Measurements from ENCODE around the gene KCNJ12.

DNA sequence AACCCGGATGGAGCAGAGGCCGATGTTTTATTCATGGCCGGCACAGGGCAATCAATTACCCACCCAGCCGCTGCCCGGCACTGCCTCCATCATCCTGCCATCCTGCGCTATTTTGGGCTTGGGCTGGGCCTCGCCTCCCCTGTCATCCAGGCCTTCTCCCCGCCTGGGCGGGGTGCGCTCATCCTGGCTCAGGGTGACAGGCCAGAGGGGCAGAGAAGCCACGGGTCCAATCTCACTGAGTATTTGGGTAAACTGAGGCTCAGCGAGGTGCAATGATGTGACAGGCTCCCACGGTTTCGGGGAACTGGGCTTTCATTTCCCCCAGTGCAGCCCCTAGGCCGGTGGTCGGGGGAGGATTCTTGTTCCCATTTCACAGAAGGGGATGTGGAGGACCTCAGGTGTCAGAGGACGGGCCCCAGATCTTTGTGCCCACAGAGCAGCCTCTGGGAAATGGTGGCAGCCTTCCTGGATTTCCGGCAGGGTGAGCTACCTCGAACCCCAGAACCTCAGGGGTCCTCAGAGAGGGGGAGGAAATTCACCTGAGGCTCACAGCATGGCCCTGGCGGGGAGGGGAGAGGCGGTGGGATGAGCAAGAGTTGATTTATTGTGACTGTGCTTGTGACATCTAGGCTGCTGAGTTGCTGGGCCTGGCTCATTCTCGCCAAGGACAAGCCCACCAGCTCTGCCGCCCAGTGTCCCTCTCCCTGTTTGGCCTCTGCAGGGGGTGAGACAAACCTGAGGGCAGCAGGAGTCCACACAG, 23.8 kb upstream of the KCNJ12 start:
- TF ChIP-seq, protein P1, sequence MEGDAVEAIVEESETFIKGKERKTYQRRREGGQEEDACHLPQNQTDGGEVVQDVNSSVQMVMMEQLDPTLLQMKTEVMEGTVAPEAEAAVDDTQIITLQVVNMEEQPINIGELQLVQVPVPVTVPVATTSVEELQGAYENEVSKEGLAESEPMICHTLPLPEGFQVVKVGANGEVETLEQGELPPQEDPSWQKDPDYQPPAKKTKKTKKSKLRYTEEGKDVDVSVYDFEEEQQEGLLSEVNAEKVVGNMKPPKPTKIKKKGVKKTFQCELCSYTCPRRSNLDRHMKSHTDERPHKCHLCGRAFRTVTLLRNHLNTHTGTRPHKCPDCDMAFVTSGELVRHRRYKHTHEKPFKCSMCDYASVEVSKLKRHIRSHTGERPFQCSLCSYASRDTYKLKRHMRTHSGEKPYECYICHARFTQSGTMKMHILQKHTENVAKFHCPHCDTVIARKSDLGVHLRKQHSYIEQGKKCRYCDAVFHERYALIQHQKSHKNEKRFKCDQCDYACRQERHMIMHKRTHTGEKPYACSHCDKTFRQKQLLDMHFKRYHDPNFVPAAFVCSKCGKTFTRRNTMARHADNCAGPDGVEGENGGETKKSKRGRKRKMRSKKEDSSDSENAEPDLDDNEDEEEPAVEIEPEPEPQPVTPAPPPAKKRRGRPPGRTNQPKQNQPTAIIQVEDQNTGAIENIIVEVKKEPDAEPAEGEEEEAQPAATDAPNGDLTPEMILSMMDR (IDR thresholded peaks at IDR 0.05 in 4 of 5, conservative IDR thresholded peaks at IDR 0.05 in 1 of 5), result no peak
- no peak for TF ChIP-seq POLR2A (IDR thresholded peaks at IDR 0.05)

Measured in gastrocnemius medialis (tissue), 4 donors.